Neural crest cell (in vitro differentiated cells): Measurements from ENCODE around the gene COLEC12. TPM values are rescaled to one million over a fixed set of nuclear protein-coding genes. Genes with fewer than 3 reads are reported as not detected.

Experiments
- DNase-seq: peaks from one replicate; pipeline ENCODE4 v3.0.0; 2021; ENCODE audit warnings: low read depth, mixed read lengths, low spot score
- H3K27ac Mint-ChIP-seq: one replicate; pipeline ENCODE4 v1.8.0; 2021; ENCODE audit warnings: mild to moderate bottlenecking, mixed read lengths; ENCODE audit not compliant: unreplicated experiment
- H3K27me3 Mint-ChIP-seq: 2 replicates; pipeline ENCODE4 v1.8.0; 2021; ENCODE audit warnings: low read depth, mild to moderate bottlenecking, mixed read lengths
- H3K36me3 Mint-ChIP-seq: 2 replicates; pipeline ENCODE4 v1.8.0; 2021; ENCODE audit warnings: low read depth, mild to moderate bottlenecking, mixed read lengths
- H3K4me1 Mint-ChIP-seq: 2 replicates; pipeline ENCODE4 v1.8.0; 2021; ENCODE audit warnings: mixed read lengths
- H3K4me3 Mint-ChIP-seq: one replicate; pipeline ENCODE4 v1.8.0; 2021; ENCODE audit warnings: mild to moderate bottlenecking, mixed read lengths
- H3K9me3 Mint-ChIP-seq: 2 replicates; pipeline ENCODE4 v1.8.0; 2021; ENCODE audit warnings: mixed read lengths
- total RNA-seq: library from RNA; stranded (reverse); gene quantifications from 2 replicates; pipeline ENCODE4 v1.2.1, GENCODE V29; 2021
- TF ChIP-seq, protein P1 (sequence below): fragments of 200-600 bp; sonication (generic); conservative IDR thresholded peaks from 2 replicates; pipeline ENCODE4 v1.5.0; 2021; ENCODE audit warnings: antibody characterized with exemption, mild to moderate bottlenecking

The COLEC12 gene
- total RNA-seq, 1 donor from 2014 or later = 1.7 TPM

- H3K9me3 Mint-ChIP-seq = peaks cover under 1% of the 10 kb centered on the region
- H3K27ac Mint-ChIP-seq = no peak overlapping the region
- TF ChIP-seq, protein P1, sequence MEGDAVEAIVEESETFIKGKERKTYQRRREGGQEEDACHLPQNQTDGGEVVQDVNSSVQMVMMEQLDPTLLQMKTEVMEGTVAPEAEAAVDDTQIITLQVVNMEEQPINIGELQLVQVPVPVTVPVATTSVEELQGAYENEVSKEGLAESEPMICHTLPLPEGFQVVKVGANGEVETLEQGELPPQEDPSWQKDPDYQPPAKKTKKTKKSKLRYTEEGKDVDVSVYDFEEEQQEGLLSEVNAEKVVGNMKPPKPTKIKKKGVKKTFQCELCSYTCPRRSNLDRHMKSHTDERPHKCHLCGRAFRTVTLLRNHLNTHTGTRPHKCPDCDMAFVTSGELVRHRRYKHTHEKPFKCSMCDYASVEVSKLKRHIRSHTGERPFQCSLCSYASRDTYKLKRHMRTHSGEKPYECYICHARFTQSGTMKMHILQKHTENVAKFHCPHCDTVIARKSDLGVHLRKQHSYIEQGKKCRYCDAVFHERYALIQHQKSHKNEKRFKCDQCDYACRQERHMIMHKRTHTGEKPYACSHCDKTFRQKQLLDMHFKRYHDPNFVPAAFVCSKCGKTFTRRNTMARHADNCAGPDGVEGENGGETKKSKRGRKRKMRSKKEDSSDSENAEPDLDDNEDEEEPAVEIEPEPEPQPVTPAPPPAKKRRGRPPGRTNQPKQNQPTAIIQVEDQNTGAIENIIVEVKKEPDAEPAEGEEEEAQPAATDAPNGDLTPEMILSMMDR = no peak
Observed at GRCh38 chr18:289026-289425, 211.5 kb downstream of the COLEC12 start.

GRCh38 chr18:286515-287310, 213.8 kb downstream of the COLEC12 start:
- no peaks in the 10 kb centered on the region for H3K9me3 Mint-ChIP-seq
- H3K27me3 Mint-ChIP-seq = peaks cover 1% of the 10 kb centered on the region
- no peaks in the 10 kb centered on the region for H3K4me1 Mint-ChIP-seq
- H3K36me3 Mint-ChIP-seq = no peaks in the 10 kb centered on the region
- no peak overlapping the region for H3K4me3 Mint-ChIP-seq
- no peak overlapping the region for H3K27ac Mint-ChIP-seq
- no peak for DNase-seq
- TF ChIP-seq, protein P1 = peak; percentile 65

More at GRCh38 chr18:289026-289425, 211.5 kb downstream of the COLEC12 start:
- Mint-ChIP-seq H3K4me3 (no peak overlapping the region), H3K36me3 (no peaks in the 10 kb centered on the region), H3K4me1 (no peaks in the 10 kb centered on the region), H3K27me3 (no peaks in the 10 kb centered on the region)
- no peak for DNase-seq

DNA sequence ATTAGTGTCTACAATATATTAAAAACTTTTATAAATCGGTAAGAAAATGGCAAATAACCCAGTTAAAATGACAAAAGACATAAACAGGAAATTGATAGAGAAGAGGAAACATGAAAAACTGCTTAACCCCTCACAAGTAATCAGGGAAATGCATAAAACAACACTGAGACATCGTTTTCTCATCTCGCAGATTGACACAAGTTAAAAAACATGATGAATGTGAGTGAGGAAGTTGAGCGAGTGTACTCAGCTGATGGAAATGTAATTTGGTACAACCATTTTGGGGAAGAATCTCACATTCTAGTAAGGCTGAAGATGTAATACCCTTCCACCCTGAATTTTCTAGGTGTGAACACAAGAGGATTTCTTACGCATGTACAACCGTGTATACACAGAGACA, 214.7 kb downstream of the COLEC12 start:
- Mint-ChIP-seq H3K27ac (no peak overlapping the region), H3K36me3 (no peaks in the 10 kb centered on the region), H3K9me3 (no peaks in the 10 kb centered on the region), H3K4me1 (no peaks in the 10 kb centered on the region), H3K27me3 (peaks cover 2% of the 10 kb centered on the region), H3K4me3 (no peak overlapping the region)
- DNase-seq = no peak
- TF ChIP-seq, protein P1 = no peak

- no peak for DNase-seq
- H3K27me3 Mint-ChIP-seq = no peaks in the 10 kb centered on the region
- H3K9me3 Mint-ChIP-seq = no peaks in the 10 kb centered on the region
- TF ChIP-seq, protein P1 = no peak
- H3K27ac Mint-ChIP-seq = no peak overlapping the region
- H3K36me3 Mint-ChIP-seq = no peaks in the 10 kb centered on the region
- no peaks in the 10 kb centered on the region for H3K4me1 Mint-ChIP-seq
- no peak overlapping the region for H3K4me3 Mint-ChIP-seq
Observed at GRCh38 chr18:275486-275885, 225.0 kb downstream of the COLEC12 start.

DNA sequence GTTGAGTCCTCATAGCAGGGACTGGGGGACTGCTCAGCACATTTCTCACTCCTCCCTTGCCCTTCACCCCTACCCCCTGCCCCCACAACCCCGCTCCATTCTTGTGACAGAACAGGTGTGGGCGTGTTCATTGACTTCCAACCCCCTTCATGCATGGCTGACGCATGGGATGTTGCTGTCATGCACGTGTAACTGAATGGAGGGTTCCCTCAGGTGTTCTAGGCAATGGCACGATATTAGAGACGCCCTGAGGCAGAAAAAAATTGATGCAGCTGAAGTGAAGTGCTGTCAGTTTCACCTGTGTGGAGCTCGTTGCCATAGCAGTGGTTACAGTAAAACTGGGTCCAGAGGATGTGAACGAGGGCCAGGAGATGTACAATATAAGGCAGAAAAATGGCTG, 226.2 kb downstream of the COLEC12 start:
- Mint-ChIP-seq H3K36me3 (no peaks in the 10 kb centered on the region), H3K4me1 (peaks cover 7% of the 10 kb centered on the region), H3K9me3 (no peaks in the 10 kb centered on the region), H3K27me3 (no peaks in the 10 kb centered on the region), H3K27ac (no peak overlapping the region), H3K4me3 (no peak overlapping the region)
- no peak for DNase-seq
- TF ChIP-seq, protein P1 = no peak
